ENCODE measurements around the gene TSPAN33.

GRCh38 chr7:129166745-129167144, 22.2 kb downstream of the TSPAN33 start:
- TF ChIP-seq CTCF (optimal IDR thresholded peaks at IDR 0.05 in 1 of 3, IDR thresholded peaks at IDR 0.05 in 1 of 3, conservative IDR thresholded peaks at IDR 0.05 in 1 of 3; ENCODE audit: extremely low read depth in 1 of 3, insufficient read depth in 2 of 3, low read length in 3 of 3) (no peak), EZH2 (IDR thresholded peaks at IDR 0.05; ENCODE audit: low read length) (no peak)

Measured in keratinocyte (primary cell).